Psoas muscle (tissue), 8 donors: Measurements from ENCODE around the gene HSBP1L1. TPM values are rescaled to one million over a fixed set of nuclear protein-coding genes. Genes with fewer than 3 reads are reported as not detected.

Experiments used
- ATAC-seq, 4 donors: fragments of 200-7000 bp; cut with Tn5 transposase; one replicate each; pipeline ENCODE4 v1.9.1; 2020; ENCODE audit warnings: moderate library complexity in 3 of 4, mild to moderate bottlenecking in 2 of 4
- DNase-seq, 2 donors: peaks; one replicate each; pipeline ENCODE4 v3.0.0-alpha.2; 2020
- H3K27ac ChIP-seq: fragments of 200-600 bp; one replicate; pipeline ENCODE4 v1.8.0; 2022
- H3K27me3 ChIP-seq, 3 donors: fragments of 200-600 bp in 1 of 3; one replicate each; pipeline versions ENCODE4 v1.6.1 to v1.8.0; 2013 to 2022; ENCODE audit warnings: low read length in 2 of 3, mild to moderate bottlenecking in 2 of 3, moderate library complexity in 1 of 3; ENCODE audit not compliant: insufficient read depth in 3 of 3
- H3K36me3 ChIP-seq, 2 donors: fragments of 200-600 bp in 1 of 2; one replicate each; pipeline versions ENCODE4 v1.6.1 to v1.8.0; 2013 to 2022; ENCODE audit warnings: low read depth in 1 of 2, mild to moderate bottlenecking in 1 of 2, moderate library complexity in 1 of 2; ENCODE audit not compliant: insufficient read depth in 1 of 2
- H3K4me1 ChIP-seq: fragments of 200-600 bp; one replicate; pipeline ENCODE4 v1.8.0; 2022
- H3K4me3 ChIP-seq: fragments of 200-600 bp; one replicate; pipeline ENCODE4 v1.8.0; 2022; ENCODE audit warnings: mild to moderate bottlenecking
- H3K9me3 ChIP-seq: fragments of 200-600 bp; one replicate; pipeline ENCODE4 v1.8.0; 2022
- WGBS, 3 donors: extraction: QIAGEN DNeasy Blood & Tissue Kit; methylation state at CpG; one replicate each; pipeline versions ENCODE4 v1.1.6 to v1.1.7; 2013; 5-methylcytosine and 5-hydroxymethylcytosine counted together
- intact Hi-C, 2 donors: fragments of 100-400 bp; cut with DNase I; formaldehyde crosslinking; loops; one replicate each; pipeline versions ENCODE4 v1.11.0 to v1.14.2; 2022
- polyA plus RNA-seq, 3 donors: library from polyadenylated mRNA; stranded (reverse); fragments of 200-250 nt; gene quantifications; one replicate each; pipeline ENCODE4 v1.2.3, GENCODE V29; 2013
- total RNA-seq, 4 donors: library from RNA; stranded (reverse); fragmentation: NEBNext Ultra II Directional in 2 of 4; extraction: Animal tissue kit (Norgen Biotek cat#: 25700) in 2 of 4; gene quantifications; one replicate each; pipeline versions ENCODE4 v1.2.1 to v1.2.4, GENCODE V29; 2021 to 2023
- TF ChIP-seq, protein P1 (sequence below): fragments of 200-600 bp; IDR thresholded peaks from one replicate; pipeline ENCODE4 v1.8.0; 2022; ENCODE audit warnings: antibody characterized with exemption
- donor health status: healthy with polysubstance abuse.
- donor health status: DM: no; HTN: no; CAD: no; lungs with moderate emphysema.
- donor health status: Bipolar disorder and iron deficiency.
- donor health status: healthy.
- donor health status: DM: yes; HTN: yes; CAD: no.
- donor health status: DM: no; HTN: no; CAD: no.
- donor health status: DM: no; HTN: no; CAD: no.
- donor health status: DM: yes; HTN: yes; CAD: no.

HSBP1L1 gene
- total and polyA plus RNA-seq, 7 donors, result 2.5 to 11.9 (median 8.7) TPM

DNA sequence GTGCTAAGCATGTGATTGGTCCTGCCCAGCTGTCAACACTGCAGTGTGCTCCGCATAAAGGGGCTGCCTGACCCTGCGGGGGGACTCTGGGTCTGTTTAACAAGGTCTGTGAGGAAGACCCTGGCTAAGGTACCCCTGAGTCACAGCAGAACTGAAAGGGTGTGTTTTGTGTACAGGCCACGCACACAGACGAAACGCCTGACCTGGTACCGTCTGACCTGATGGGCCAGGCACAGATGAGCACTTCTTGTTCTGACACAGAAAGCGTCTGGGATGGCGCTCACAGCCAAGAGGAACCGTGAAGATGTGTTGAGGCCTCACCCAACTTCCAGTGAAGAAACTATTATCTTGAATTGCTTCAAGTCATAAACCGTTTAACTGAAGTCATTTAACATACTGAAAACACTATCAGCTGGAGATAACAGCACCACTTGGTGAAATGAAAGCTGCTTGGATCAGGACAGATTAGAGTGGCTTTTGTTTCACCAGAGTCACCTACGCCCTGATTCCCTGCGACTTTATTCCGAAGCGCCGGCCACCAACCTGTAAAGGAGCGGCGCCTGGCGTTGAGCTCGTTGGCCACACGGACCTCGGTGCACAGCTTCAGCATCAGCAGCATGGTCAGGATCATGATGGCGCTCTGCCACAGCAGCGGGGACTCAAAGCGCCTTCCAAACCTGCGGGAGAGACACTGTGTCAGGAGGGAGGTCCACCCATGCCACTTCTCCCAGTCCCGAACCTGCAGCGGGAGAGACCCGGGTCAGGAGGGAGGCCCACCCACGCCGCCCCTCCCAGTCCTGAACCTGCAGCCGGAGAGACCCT, 21.4 kb upstream of the HSBP1L1 start:
- Histone ChIP-seq H3K27ac (no peak overlapping the region), H3K9me3 (no peaks in the 10 kb centered on the region), H3K27me3 (no peaks in the 10 kb centered on the region), H3K4me1 (peaks cover 46% of the 10 kb centered on the region), H3K4me3 (no peak overlapping the region), H3K36me3 (peaks cover 4 to 31% of the 10 kb centered on the region in 2 donors)
- 84 to 90% (median 90%) methylated on average over 29 to 31 of the region's 31 CpGs for WGBS, 3 donors
- no peak for ATAC-seq
- TF ChIP-seq, protein P1, sequence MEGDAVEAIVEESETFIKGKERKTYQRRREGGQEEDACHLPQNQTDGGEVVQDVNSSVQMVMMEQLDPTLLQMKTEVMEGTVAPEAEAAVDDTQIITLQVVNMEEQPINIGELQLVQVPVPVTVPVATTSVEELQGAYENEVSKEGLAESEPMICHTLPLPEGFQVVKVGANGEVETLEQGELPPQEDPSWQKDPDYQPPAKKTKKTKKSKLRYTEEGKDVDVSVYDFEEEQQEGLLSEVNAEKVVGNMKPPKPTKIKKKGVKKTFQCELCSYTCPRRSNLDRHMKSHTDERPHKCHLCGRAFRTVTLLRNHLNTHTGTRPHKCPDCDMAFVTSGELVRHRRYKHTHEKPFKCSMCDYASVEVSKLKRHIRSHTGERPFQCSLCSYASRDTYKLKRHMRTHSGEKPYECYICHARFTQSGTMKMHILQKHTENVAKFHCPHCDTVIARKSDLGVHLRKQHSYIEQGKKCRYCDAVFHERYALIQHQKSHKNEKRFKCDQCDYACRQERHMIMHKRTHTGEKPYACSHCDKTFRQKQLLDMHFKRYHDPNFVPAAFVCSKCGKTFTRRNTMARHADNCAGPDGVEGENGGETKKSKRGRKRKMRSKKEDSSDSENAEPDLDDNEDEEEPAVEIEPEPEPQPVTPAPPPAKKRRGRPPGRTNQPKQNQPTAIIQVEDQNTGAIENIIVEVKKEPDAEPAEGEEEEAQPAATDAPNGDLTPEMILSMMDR, result no peak
- DNase-seq, result peak in 1 of 2 donors; percentile 39
- intact Hi-C loops, result loop anchor here (10.0 kb wide), 2 partner anchors 268 to 558 kb away; partner anchors contain the start of gene CTDP1 (in 1 of the 2)

DNA sequence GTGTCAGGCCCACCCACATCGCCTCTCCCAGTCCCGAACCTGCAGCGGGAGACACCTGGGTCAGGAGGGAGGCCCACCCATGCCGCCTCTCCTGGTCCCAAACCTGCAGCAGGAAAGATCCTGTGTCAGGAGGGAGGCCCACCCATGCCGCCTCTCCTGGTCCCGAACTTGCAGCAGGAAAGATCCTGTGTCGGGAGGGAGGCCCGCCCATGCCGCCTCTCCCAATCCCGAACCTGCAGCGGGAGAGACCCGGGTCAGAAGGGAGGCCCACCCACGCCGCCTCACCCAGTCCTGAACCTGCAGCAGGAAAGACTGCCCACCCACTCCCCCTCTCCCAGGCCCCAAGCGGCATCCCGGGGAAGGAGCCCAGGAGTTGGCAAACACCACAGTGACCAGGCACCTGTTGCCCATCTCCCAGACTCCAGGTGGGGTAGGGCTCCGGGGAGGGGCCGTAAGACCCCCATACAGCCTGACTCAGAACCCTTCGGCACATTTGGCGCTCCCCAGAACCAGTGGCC, 20.8 kb upstream of the HSBP1L1 start:
- Histone ChIP-seq H3K9me3 (no peaks in the 10 kb centered on the region), H3K4me3 (no peak overlapping the region), H3K27me3 (no peaks in the 10 kb centered on the region), H3K27ac (no peak overlapping the region), H3K36me3 (peaks cover 4 to 31% of the 10 kb centered on the region in 2 donors), H3K4me1 (peaks cover 46% of the 10 kb centered on the region)
- intact Hi-C loops, result loop anchor here (10.0 kb wide), 2 partner anchors 269 to 559 kb away; partner anchors contain the start of gene CTDP1 (in 1 of the 2)
- peak in 1 of 2 donors; percentile 43 for DNase-seq
- no peak for ATAC-seq
- 91 to 94% (median 93%) methylated on average over 14 to 20 of the region's 20 CpGs for WGBS, 3 donors
- TF ChIP-seq, protein P1, result no peak

GRCh38 chr18:79944126-79944731, 20.2 kb upstream of the HSBP1L1 start:
- TF ChIP-seq, protein P1, result no peak
- ATAC-seq (peak in 1 of 4 donors; percentile 26), DNase-seq (peak in 1 of 2 donors; percentile 45)
- Histone ChIP-seq H3K36me3 (peaks cover 4 to 34% of the 10 kb centered on the region in 2 donors), H3K4me1 (peaks cover 45% of the 10 kb centered on the region), H3K4me3 (no peak overlapping the region), H3K27ac (no peak overlapping the region), H3K27me3 (no peaks in the 10 kb centered on the region), H3K9me3 (no peaks in the 10 kb centered on the region)
- intact Hi-C loops, result loop anchor here (10.0 kb wide), 2 partner anchors 269 to 559 kb away; partner anchors contain the start of gene CTDP1 (in 1 of the 2)
- WGBS, 3 donors, result 61 to 73% (median 67%) methylated on average over 11 of the region's 11 CpGs

GRCh38 chr18:79944746-79945117, 19.7 kb upstream of the HSBP1L1 start:
- no peak overlapping the region for H3K27ac ChIP-seq
- H3K4me3 ChIP-seq, result no peak overlapping the region
- WGBS, 3 donors, result 77 to 81% (median 81%) methylated on average over 3 of the region's 3 CpGs
- H3K9me3 ChIP-seq, result no peaks in the 10 kb centered on the region
- TF ChIP-seq, protein P1, result no peak
- intact Hi-C loops, result loop anchor here (10.0 kb wide), 2 partner anchors 270 to 560 kb away; partner anchors contain the start of gene CTDP1 (in 1 of the 2)
- H3K4me1 ChIP-seq, result peaks cover 48% of the 10 kb centered on the region
- no peaks in the 10 kb centered on the region for H3K27me3 ChIP-seq
- peaks cover 4 to 35% of the 10 kb centered on the region in 2 donors for H3K36me3 ChIP-seq
- ATAC-seq (no peak), DNase-seq (peak in 1 of 2 donors; percentile 8)
